HepG2 (cell line): Measurements from ENCODE around the gene NSMCE1. TPM values are rescaled to one million over a fixed set of nuclear protein-coding genes. Genes with fewer than 3 reads are reported as not detected.

Experiments
- BCL6 ChIP-seq: IDR thresholded peaks from 2 replicates; pipeline ENCODE4 v1.6.1; 2016; ENCODE audit warnings: missing genetic modification reagents, missing compliant biosample characterization
- BCLAF1 ChIP-seq: fragments of 450-650 bp; IDR thresholded peaks from 2 replicates; pipeline ENCODE4 v1.6.1; 2017; ENCODE audit warnings: mild to moderate bottlenecking
- CCAR2 ChIP-seq: fragments of 200-400 bp; formaldehyde crosslinking; optimal IDR thresholded peaks from 2 replicates; pipeline ENCODE3; 2018; ENCODE audit warnings: low read depth, mild to moderate bottlenecking, low read length, moderate library complexity
- FOXP1 ChIP-seq, 2 experiments: fragments of 450-650 bp in 1 of 2; IDR thresholded peaks; 2 replicates each; pipeline ENCODE4 v1.6.1; 2017 to 2018; ENCODE audit warnings: antibody characterized with exemption in 1 of 2
- MED1 ChIP-seq: sonication (generic); formaldehyde crosslinking; IDR thresholded peaks from 2 replicates; pipeline ENCODE4 v1.4.0; 2020; ENCODE audit warnings: missing genetic modification reagents
- PBX2 ChIP-seq: IDR thresholded peaks from 2 replicates; pipeline ENCODE4 v1.6.1; 2016; ENCODE audit warnings: control low read depth
- POGZ ChIP-seq: sonication (generic); formaldehyde crosslinking; IDR thresholded peaks from 2 replicates; pipeline ENCODE4 v1.4.0; 2020; ENCODE audit warnings: mild to moderate bottlenecking, missing genetic modification reagents
- SETDB1 ChIP-seq: sonication (generic); formaldehyde crosslinking; IDR thresholded peaks from 2 replicates; pipeline ENCODE4 v1.5.1; 2020; ENCODE audit warnings: missing genetic modification reagents, mild to moderate bottlenecking, borderline replicate concordance
- SKI ChIP-seq: fragments of 450-650 bp; IDR thresholded peaks from one replicate; pipeline ENCODE4 v1.6.1; 2018; ENCODE audit warnings: mild to moderate bottlenecking; ENCODE audit not compliant: partially characterized antibody
- TRIM22 ChIP-seq: fragments of 450-650 bp; IDR thresholded peaks from 2 replicates; pipeline ENCODE4 v1.6.1; 2017
- ZBTB49 ChIP-seq: sonication (generic); formaldehyde crosslinking; IDR thresholded peaks from 2 replicates; pipeline ENCODE4 v1.4.0; 2020; ENCODE audit warnings: missing genetic modification reagents, borderline replicate concordance
- ZNF124 ChIP-seq: sonication (generic); formaldehyde crosslinking; IDR thresholded peaks from 2 replicates; pipeline ENCODE4 v1.4.0; 2020; ENCODE audit warnings: missing genetic modification reagents
- ZNF3 ChIP-seq: IDR thresholded peaks from 2 replicates; pipeline ENCODE4 v1.7.0; 2017; ENCODE audit warnings: inconsistent platforms
- ZNF709 ChIP-seq: sonication (generic); formaldehyde crosslinking; IDR thresholded peaks from 2 replicates; pipeline ENCODE4 v1.5.0; 2020; ENCODE audit warnings: mild to moderate bottlenecking, missing genetic modification reagents
- ZNF747 ChIP-seq: sonication (generic); formaldehyde crosslinking; IDR thresholded peaks from 2 replicates; pipeline ENCODE4 v1.8.1; 2023; ENCODE audit warnings: missing genetic modification reagents, mild to moderate bottlenecking, borderline replicate concordance
- polyA plus RNA-seq, 8 experiments: library from polyadenylated mRNA; depleted of rRNA in 3 of 8; stranded (reverse) in 7 of 8; unstranded in 1 of 8; fragments of >200 nt; fragmentation: Illumina TruSeq in 4 of 8; extraction: Trizol in 4 of 8; gene quantifications; 2 replicates each; pipeline versions ENCODE4 v1.2.1 to v1.2.3, GENCODE V29; 2011 to 2016; ENCODE audit warnings: low read depth in 4 of 8, missing spikeins in 1 of 8, mixed read lengths in 1 of 8; ENCODE audit not compliant: insufficient read depth in 1 of 8
- total RNA-seq, 5 experiments: library from RNA; depleted of rRNA; stranded (reverse); fragments of >200 nt; fragmentation: Illumina TruSeq; extraction: Trizol; gene quantifications; 2 replicates each; pipeline ENCODE4 v1.2.3, GENCODE V29; 2016; ENCODE audit warnings: low read depth in 1 of 5
- TF ChIP-seq, protein P1 (sequence below), 2 experiments: sonication (generic) in 1 of 2; formaldehyde crosslinking in 1 of 2; IDR thresholded peaks; 2 replicates each; pipeline versions ENCODE4 v1.4.0 to v1.6.1; 2016 to 2020; ENCODE audit warnings: borderline replicate concordance in 1 of 2, low read depth in 1 of 2, mild to moderate bottlenecking in 1 of 2, missing genetic modification reagents in 1 of 2

The NSMCE1 gene
- total and polyA plus RNA-seq, 2 of the 13 experiments (the other 11 are each of a cell fraction or from before 2014, with no cell fraction given) = 42.7 to 52.9 TPM

DNA sequence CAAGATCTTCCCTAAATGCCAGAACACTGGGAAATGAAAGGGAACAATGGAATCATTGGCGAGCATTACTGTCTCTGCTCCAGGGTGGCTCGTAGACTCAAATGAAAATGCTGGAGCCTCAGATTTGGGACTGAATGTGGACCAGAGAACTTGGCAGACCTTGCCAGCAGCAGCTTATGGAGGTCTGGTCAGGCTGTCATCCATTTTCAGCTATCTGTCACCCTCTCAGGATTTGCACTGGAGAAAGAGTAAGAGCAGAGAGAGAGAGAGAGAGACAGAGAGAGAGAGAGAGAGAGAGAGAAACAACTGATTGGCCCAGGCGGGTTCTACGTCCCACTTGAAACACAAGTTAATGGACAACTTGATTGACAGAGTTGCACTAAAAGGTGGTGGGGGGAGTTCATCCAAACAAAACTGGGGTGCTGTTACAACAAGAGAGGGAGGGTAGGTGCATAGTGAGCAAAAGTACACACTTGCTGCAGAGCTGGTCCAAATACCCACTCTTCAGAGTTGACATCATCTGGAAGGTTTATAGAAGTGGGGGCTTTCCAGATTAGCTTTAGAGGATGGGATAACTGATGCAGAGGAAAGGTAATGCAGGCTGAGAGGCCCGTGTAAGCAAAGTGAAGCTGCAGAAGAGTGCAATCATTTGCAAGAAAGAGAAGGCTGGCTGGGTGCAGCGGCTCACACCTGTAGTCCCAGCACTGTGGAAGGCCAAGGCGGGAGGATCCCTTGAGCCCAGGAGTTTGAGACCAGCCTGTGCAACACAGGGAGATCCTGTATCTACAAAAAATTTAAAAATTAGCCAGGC lies 16.5 kb upstream of the NSMCE1 start (continued):
- TF ChIP-seq ZBTB49 = peak; percentile 61; the same call in 1 of the 2 replicates
- TF ChIP-seq TRIM22 = 0 out of 2 replicates have a peak, but pooled peaks have one; percentile 50
- peak; percentile 33; the same call in 1 of the 2 replicates for TF ChIP-seq MED1 (CRISPR knock-in tag)
- TF ChIP-seq ZNF709 (CRISPR knock-in tag) = 0 out of 2 replicates have a peak, but pooled peaks have one; percentile 34
- no peak for TF ChIP-seq ZNF124 (CRISPR knock-in tag)
- no peak for TF ChIP-seq ZNF747 (CRISPR knock-in tag)
- TF ChIP-seq, protein P1, sequence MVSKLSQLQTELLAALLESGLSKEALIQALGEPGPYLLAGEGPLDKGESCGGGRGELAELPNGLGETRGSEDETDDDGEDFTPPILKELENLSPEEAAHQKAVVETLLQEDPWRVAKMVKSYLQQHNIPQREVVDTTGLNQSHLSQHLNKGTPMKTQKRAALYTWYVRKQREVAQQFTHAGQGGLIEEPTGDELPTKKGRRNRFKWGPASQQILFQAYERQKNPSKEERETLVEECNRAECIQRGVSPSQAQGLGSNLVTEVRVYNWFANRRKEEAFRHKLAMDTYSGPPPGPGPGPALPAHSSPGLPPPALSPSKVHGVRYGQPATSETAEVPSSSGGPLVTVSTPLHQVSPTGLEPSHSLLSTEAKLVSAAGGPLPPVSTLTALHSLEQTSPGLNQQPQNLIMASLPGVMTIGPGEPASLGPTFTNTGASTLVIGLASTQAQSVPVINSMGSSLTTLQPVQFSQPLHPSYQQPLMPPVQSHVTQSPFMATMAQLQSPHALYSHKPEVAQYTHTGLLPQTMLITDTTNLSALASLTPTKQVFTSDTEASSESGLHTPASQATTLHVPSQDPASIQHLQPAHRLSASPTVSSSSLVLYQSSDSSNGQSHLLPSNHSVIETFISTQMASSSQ (IDR thresholded peaks at IDR 0.05; ENCODE audit: low read depth) = peak; percentile 75
- TF ChIP-seq, protein P1 (CRISPR knock-in tag; IDR thresholded peaks at IDR 0.05; ENCODE audit: borderline replicate concordance) = peak; percentile 56; the same call in 1 of the 2 replicates
- no peak for TF ChIP-seq BCLAF1
- peak; percentile 73 for TF ChIP-seq PBX2 (CRISPR knock-in tag)
- TF ChIP-seq ZNF3 = no peak
- TF ChIP-seq CCAR2 = no peak
- no peak for TF ChIP-seq FOXP1 (IDR thresholded peaks at IDR 0.05)
- TF ChIP-seq FOXP1 (CRISPR knock-in tag; IDR thresholded peaks at IDR 0.05) = peak; percentile 27; the same call in 1 of the 2 replicates
- 0 out of 2 replicates have a peak, but pooled peaks have one; percentile 6 for TF ChIP-seq BCL6 (CRISPR knock-in tag)
- 0 out of 2 replicates have a peak, but pooled peaks have one; percentile 14 for TF ChIP-seq POGZ (CRISPR knock-in tag)
- TF ChIP-seq SKI = no peak
- TF ChIP-seq SETDB1 (CRISPR knock-in tag) = 0 out of 2 replicates have a peak, but pooled peaks have one; percentile 58
